NCI-H1092 (cell line): ENCODE measurements around the gene FSD1L.

Experiments used
- DNase-seq: peaks from one replicate; lab custom pipeline; 2025; lab: John Stamatoyannopoulos, UW

FSD1L gene

GRCh38 chr9:105447814-105448812, at the start of gene FSD1L:
Gene FSD1L (plus strand): TSS chr9:105448034. CDS start chr9:105448221, 187 bp downstream.
- DNase-seq: peak; percentile 87

GRCh38 chr9:105399117-105399516, 48.7 kb upstream of the FSD1L start:
- DNase-seq: no peak

GRCh38 chr9:105401651-105402050, 46.2 kb upstream of the FSD1L start:
- DNase-seq: no peak

- no peak for DNase-seq
These were observed 44.1 kb upstream of the FSD1L start for GRCh38 chr9:105403552-105404248.

- no peak for DNase-seq
These were observed 42.2 kb upstream of the FSD1L start for GRCh38 chr9:105405514-105406131.

GRCh38 chr9:105406369-105406768, 41.5 kb upstream of the FSD1L start:
- DNase-seq: no peak

- no peak for DNase-seq
These were observed 34.3 kb upstream of the FSD1L start for GRCh38 chr9:105413525-105413924.

- DNase-seq: peak; percentile 50
These were observed 32.7 kb upstream of the FSD1L start for GRCh38 chr9:105414947-105415661.

GRCh38 chr9:105415662-105415980, 32.2 kb upstream of the FSD1L start:
- DNase-seq: no peak

- no peak for DNase-seq
These were observed 31.0 kb upstream of the FSD1L start for GRCh38 chr9:105416840-105417239.

- no peak for DNase-seq
These were observed 29.0 kb upstream of the FSD1L start for GRCh38 chr9:105418588-105419500.

GRCh38 chr9:105419816-105420597, 27.8 kb upstream of the FSD1L start:
- DNase-seq: no peak

GRCh38 chr9:105421154-105421553, 26.7 kb upstream of the FSD1L start:
- no peak for DNase-seq

- no peak for DNase-seq
These were observed 26.0 kb upstream of the FSD1L start for GRCh38 chr9:105421864-105422263.

- no peak for DNase-seq
These were observed 21.9 kb upstream of the FSD1L start for GRCh38 chr9:105425816-105426433.

- DNase-seq: no peak
These were observed 21.2 kb upstream of the FSD1L start for GRCh38 chr9:105426657-105427056.

GRCh38 chr9:105431424-105432246, 16.2 kb upstream of the FSD1L start:
- no peak for DNase-seq

- no peak for DNase-seq
These were observed 15.5 kb upstream of the FSD1L start for GRCh38 chr9:105432247-105432842.
